IMR-90 (cell line): Measurements from ENCODE around the gene GTF2A1L. TPM values are rescaled to one million over a fixed set of nuclear protein-coding genes. Genes with fewer than 3 reads are reported as not detected.

Experiments used
- ATAC-seq: fragments of 200-7000 bp; cut with Tn5 transposase; 2 replicates; pipeline ENCODE4 v1.9.1; 2020; ENCODE audit warnings: low read depth, mild to moderate bottlenecking, moderate library complexity
- BruUV-seq: library from RNA; stranded (reverse); fragments of 400-500 nt; replicated peaks from 2 replicates; lab custom pipeline; 2021; lab: Mats Ljungman, UMichigan
- CTCF ChIA-PET: fragments of 300-600 bp; formaldehyde crosslinking; extraction: SDS; loops from one replicate; lab custom pipeline; 2021; ENCODE audit warnings: antibody characterized with exemption; lab: Yijun Ruan, JAX
- POLR2A ChIA-PET: fragments of 300-600 bp; sonication (Branson Sonifier 250); formaldehyde crosslinking; loops from one replicate; lab custom pipeline; 2022; ENCODE audit warnings: antibody characterized with exemption; ENCODE audit not compliant: unreplicated experiment; lab: Charles Lee
- DNase-seq: peaks from one replicate; pipeline ENCODE4 v3.0.0; 2013
- H2AFZ ChIP-seq: replicated peaks from 2 replicates; pipeline ENCODE3; 2013; ENCODE audit warnings: low read length, mild to moderate bottlenecking; ENCODE audit not compliant: poor library complexity
- H2AK5ac ChIP-seq: 2 replicates; pipeline ENCODE4 v1.6.1; 2013; ENCODE audit warnings: low read depth, low read length, inconsistent platforms
- H2AK9ac ChIP-seq: replicated peaks from 2 replicates; pipeline ENCODE3; 2013; ENCODE audit warnings: mild to moderate bottlenecking, low read depth, low read length, moderate library complexity; ENCODE audit not compliant: poor library complexity
- H2BK120ac ChIP-seq: 2 replicates; pipeline ENCODE4 v1.6.1; 2013; ENCODE audit warnings: low read depth, low read length, inconsistent platforms
- H2BK15ac ChIP-seq: 3 replicates; pipeline ENCODE4 v1.6.1; 2013; ENCODE audit warnings: low read depth, low read length, inconsistent platforms
- H2BK20ac ChIP-seq: 2 replicates; pipeline ENCODE4 v1.6.1; 2013; ENCODE audit warnings: low read depth, mild to moderate bottlenecking, inconsistent platforms, low read length, moderate library complexity
- H2BK5ac ChIP-seq: 2 replicates; pipeline ENCODE4 v1.6.1; 2013; ENCODE audit warnings: mild to moderate bottlenecking, low read depth, low read length, inconsistent platforms; ENCODE audit not compliant: poor library complexity, severe bottlenecking
- H3K14ac ChIP-seq: replicated peaks from 2 replicates; pipeline ENCODE4 v1.6.1; 2013; ENCODE audit warnings: low read depth, low read length, inconsistent platforms
- H3K18ac ChIP-seq: 2 replicates; pipeline ENCODE4 v1.6.1; 2013; ENCODE audit warnings: low read depth, low read length, control low read depth
- H3K23ac ChIP-seq: 2 replicates; pipeline ENCODE4 v1.6.1; 2013; ENCODE audit warnings: low read depth, low read length, inconsistent platforms
- H3K27ac ChIP-seq: 2 replicates; pipeline ENCODE4 v1.5.1; 2013; ENCODE audit warnings: mild to moderate bottlenecking, control low read depth, low read length; ENCODE audit not compliant: insufficient read depth
- H3K27me3 ChIP-seq: 2 replicates; pipeline ENCODE4 v1.6.1; 2013; ENCODE audit warnings: low read length; ENCODE audit not compliant: control insufficient read depth, insufficient read depth
- H3K36me3 ChIP-seq: 2 replicates; pipeline ENCODE4 v1.6.1; 2013; ENCODE audit warnings: low read length, mixed read lengths; ENCODE audit not compliant: control insufficient read depth, insufficient read depth
- H3K4ac ChIP-seq: 2 replicates; pipeline ENCODE4 v1.6.1; 2013; ENCODE audit warnings: low read depth, low read length, inconsistent platforms
- H3K4me1 ChIP-seq: 2 replicates; pipeline ENCODE4 v1.6.1; 2013; ENCODE audit warnings: low read length, mixed read lengths; ENCODE audit not compliant: control insufficient read depth, insufficient read depth
- H3K4me2 ChIP-seq: 2 replicates; pipeline ENCODE4 v1.6.1; 2013; ENCODE audit warnings: low read depth, mild to moderate bottlenecking, control low read depth, low read length, moderate library complexity
- H3K4me3 ChIP-seq: 2 replicates; pipeline ENCODE4 v1.5.1; 2013; ENCODE audit warnings: low read depth, mild to moderate bottlenecking, control low read depth, low read length, moderate library complexity; ENCODE audit not compliant: insufficient read depth
- H3K56ac ChIP-seq: 2 replicates; pipeline ENCODE4 v1.6.1; 2013; ENCODE audit warnings: low read length, inconsistent platforms; ENCODE audit not compliant: insufficient read depth; ENCODE audit errors: extremely low read depth
- H3K79me1 ChIP-seq, 2 experiments: 2 replicates each; pipeline ENCODE4 v1.6.1; 2013; ENCODE audit warnings: low read length in 2 of 2, inconsistent platforms in 1 of 2, low read depth in 1 of 2
- H3K9ac ChIP-seq: 2 replicates; pipeline ENCODE4 v1.6.1; 2013; ENCODE audit warnings: low read depth, low read length, control low read depth
- H3K9me1 ChIP-seq: 2 replicates; pipeline ENCODE4 v1.6.1; 2013; ENCODE audit warnings: low read length, inconsistent platforms; ENCODE audit not compliant: insufficient read depth
- H3K9me3 ChIP-seq: 2 replicates; pipeline ENCODE4 v1.6.1; 2013; ENCODE audit warnings: low read length; ENCODE audit not compliant: control insufficient read depth, insufficient read depth
- H4K20me1 ChIP-seq: 2 replicates; pipeline ENCODE4 v1.6.1; 2013; ENCODE audit warnings: low read length, inconsistent platforms; ENCODE audit not compliant: insufficient read depth
- H4K5ac ChIP-seq: 2 replicates; pipeline ENCODE4 v1.6.1; 2013; ENCODE audit warnings: mild to moderate bottlenecking, low read depth, low read length, control low read depth
- H4K8ac ChIP-seq, 2 experiments: 2 replicates each; pipeline ENCODE4 v1.6.1; 2013; ENCODE audit warnings: low read depth in 2 of 2, low read length in 2 of 2, control low read depth in 1 of 2, inconsistent platforms in 1 of 2
- H4K91ac ChIP-seq: 2 replicates; pipeline ENCODE4 v1.6.1; 2013; ENCODE audit warnings: low read depth, low read length, inconsistent platforms; ENCODE audit not compliant: insufficient read depth
- BHLHE40 ChIP-seq: fragments of 150-350 bp; IDR thresholded peaks from 2 replicates; pipeline ENCODE4 v1.6.1; 2016; ENCODE audit warnings: mild to moderate bottlenecking, low read depth, low read length
- CEBPB ChIP-seq: IDR thresholded peaks from 2 replicates; pipeline ENCODE4 v1.6.1; 2012; ENCODE audit warnings: low read depth, low read length, improper control_type of control experiment
- MAFK ChIP-seq: IDR thresholded peaks from 2 replicates; pipeline ENCODE4 v1.6.1; 2012; ENCODE audit warnings: low read depth, low read length, improper control_type of control experiment
- MXI1 ChIP-seq: IDR thresholded peaks from 2 replicates; pipeline ENCODE4 v1.6.1; 2012; ENCODE audit warnings: low read depth, mild to moderate bottlenecking, low read length, moderate library complexity, borderline replicate concordance
- RCOR1 ChIP-seq: IDR thresholded peaks from 2 replicates; pipeline ENCODE4 v1.6.1; 2012; ENCODE audit warnings: mild to moderate bottlenecking, low read length, improper control_type of control experiment; ENCODE audit not compliant: insufficient replicate concordance
- WGBS, 2 experiments: methylation state at CpG; one replicate each; pipeline versions ENCODE4 v1.1.5 to v1.1.7; 2013; ENCODE audit warnings: missing lambda C conversion rate in 2 of 2; ENCODE audit not compliant: insufficient read length in 1 of 2; ENCODE audit errors: extremely low coverage in 2 of 2; 5-methylcytosine and 5-hydroxymethylcytosine counted together
- dilution Hi-C: fragments of 300-500 bp; cut with HindIII; formaldehyde crosslinking; loops from one replicate; pipeline ENCODE4 v1.14.3; 2018; ENCODE audit warnings: low sequenced_read_pairs; ENCODE audit not compliant: unreplicated experiment
- in situ Hi-C: fragments of 300-500 bp; cut with MboI; formaldehyde crosslinking; loops from 3 replicates; pipeline ENCODE4 v1.14.3; 2019; ENCODE audit warnings: low sequenced_read_pairs, inconsistent platforms, mixed read lengths
- intact Hi-C: fragments of 100-400 bp; cut with micrococcal nuclease; formaldehyde crosslinking; loops from 2 replicates; pipeline ENCODE4 v1.10.0; 2022
- polyA plus RNA-seq, 3 experiments: library from polyadenylated mRNA; depleted of rRNA; stranded (reverse); fragments of >200 nt; gene quantifications; 2 replicates each; pipeline ENCODE4 v1.2.3, GENCODE V29; 2012; ENCODE audit warnings: low replicate concordance in 1 of 3
- total RNA-seq: library from RNA; depleted of rRNA; stranded (reverse); fragments of >200 nt; gene quantifications from 2 replicates; pipeline ENCODE4 v1.2.3, GENCODE V29; 2012

Gene GTF2A1L
- total and polyA plus RNA-seq, 2 of the 4 experiments (the other 2 are of a cell fraction) = not detected

GRCh38 chr2:48712151-48712550 is 94.5 kb downstream of the GTF2A1L start:
- Histone ChIP-seq H3K36me3 (no peaks in the 10 kb centered on the region), H2BK120ac (peak overlapping the region; percentile 96), H3K4ac (peak overlapping the region; percentile 87), H3K18ac (peak overlapping the region; percentile 88), H4K5ac (peak overlapping the region; percentile 83; the same call in 1 of the 2 replicates), H2AK9ac (no peak overlapping the region), H3K4me1 (peaks cover 20% of the 10 kb centered on the region), H4K8ac (peak overlapping the region; percentile 70 to 88), H2AK5ac (no peak overlapping the region), H3K27ac (peak overlapping the region; percentile 25; the same call in 1 of the 2 replicates), H3K14ac (peak overlapping the region; percentile 91), H3K9me3 (no peaks in the 10 kb centered on the region; the same call in 1 of the 2 replicates), H2AFZ (no peak overlapping the region), H2BK20ac (peak overlapping the region; percentile 94), H2BK5ac (peak overlapping the region; percentile 64), H2BK15ac (peak overlapping the region; percentile 17; the same call in 1 of the 3 replicates), H3K4me3 (no peak overlapping the region), H3K23ac (peak overlapping the region; percentile 39; the same call in 1 of the 2 replicates), H3K4me2 (peak overlapping the region; percentile 14; the same call in 1 of the 2 replicates), H3K27me3 (no peaks in the 10 kb centered on the region), H3K9ac (no peak overlapping the region; the same call in 1 of the 2 replicates), H4K20me1 (no peaks in the 10 kb centered on the region), H3K56ac (peak overlapping the region; percentile 57; the same call in 1 of the 2 replicates), H3K79me1 (no peaks in the 10 kb centered on the region), H4K91ac (peak overlapping the region; percentile 86; the same call in 1 of the 2 replicates), H3K9me1 (peaks cover 17% of the 10 kb centered on the region)
- no TSS peak for BruUV-seq
- intact Hi-C loops = loop anchor here (10.0 kb wide), 1 partner anchor 233 kb away; no protein-coding TSS in a partner anchor
- ChIA-PET CTCF (no interaction called here), POLR2A (no interaction called here)
- dilution Hi-C loops = no loop called here
- DNase-seq (peak; percentile 58), ATAC-seq (peak; percentile 24)
- TF ChIP-seq BHLHE40 (no peak), MXI1 (no peak), RCOR1 (no peak), CEBPB (no peak), MAFK (no peak)
- in situ Hi-C loops = loop anchor here (10.0 kb wide), 1 partner anchor 143 kb away; no protein-coding TSS in a partner anchor
- WGBS, 2 experiments = no CpG with 5 or more reads among the region's 2 CpGs
